ENCODE measurements around the gene KCNMB2.
"Not testable (repeated sequence)": the region's sequence is repeated elsewhere in the genome, so short reads cannot be mapped to it uniquely, and the experiment has no call there.

Gene KCNMB2

GRCh38 chr3:178705925-178706324 lies 169.7 kb downstream of the KCNMB2 start:
- DNase-seq (ENCODE audit: low read depth): peak; percentile 9

DNA sequence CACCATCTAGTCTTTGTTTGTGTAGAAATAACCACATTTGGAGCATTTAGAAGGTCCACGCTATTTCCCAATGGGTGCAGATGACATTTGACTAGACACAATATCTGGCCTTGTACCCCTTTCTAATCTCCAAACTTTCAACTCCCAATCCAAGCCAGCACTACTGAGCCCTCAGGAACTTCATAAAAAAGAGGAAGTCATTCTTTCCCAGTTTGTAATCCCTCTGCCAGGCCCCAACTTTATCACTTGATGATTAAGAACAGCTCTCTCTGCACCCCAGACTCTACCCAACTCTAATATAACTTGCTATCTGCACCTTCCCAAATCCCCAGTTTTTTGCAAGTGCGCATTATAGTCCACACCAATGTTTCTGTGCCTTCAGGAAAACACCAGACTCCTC lies 170.2 kb downstream of the KCNMB2 start:
- DNase-seq (ENCODE audit: low read depth): no peak

GRCh38 chr3:178707311-178708031 lies 171.2 kb downstream of the KCNMB2 start:
- DNase-seq (ENCODE audit: low read depth): no peak

DNA sequence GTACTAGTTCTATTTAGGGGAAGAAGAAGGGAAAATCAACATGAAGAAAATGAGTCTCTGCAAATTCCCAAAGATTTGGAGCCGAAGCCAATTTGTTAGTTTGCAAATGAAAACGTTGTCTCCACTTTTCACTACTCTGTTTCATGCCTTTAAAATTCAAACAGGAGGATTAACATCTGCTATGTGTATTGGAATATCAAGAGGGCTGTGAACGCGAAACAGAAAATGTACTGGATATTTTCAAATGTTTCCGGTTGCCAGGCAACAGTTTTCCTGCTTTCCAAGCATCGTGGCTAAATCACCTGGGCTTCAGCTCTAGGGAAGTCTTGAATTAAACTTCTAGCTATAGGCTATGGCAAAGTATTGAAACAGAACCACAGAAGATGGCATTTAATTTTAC lies 172.8 kb downstream of the KCNMB2 start:
- DNase-seq (ENCODE audit: low read depth): no peak

- no peak for DNase-seq (ENCODE audit: low read depth)
Measured at GRCh38 chr3:178711753-178712152, 175.5 kb downstream of the KCNMB2 start.

DNA sequence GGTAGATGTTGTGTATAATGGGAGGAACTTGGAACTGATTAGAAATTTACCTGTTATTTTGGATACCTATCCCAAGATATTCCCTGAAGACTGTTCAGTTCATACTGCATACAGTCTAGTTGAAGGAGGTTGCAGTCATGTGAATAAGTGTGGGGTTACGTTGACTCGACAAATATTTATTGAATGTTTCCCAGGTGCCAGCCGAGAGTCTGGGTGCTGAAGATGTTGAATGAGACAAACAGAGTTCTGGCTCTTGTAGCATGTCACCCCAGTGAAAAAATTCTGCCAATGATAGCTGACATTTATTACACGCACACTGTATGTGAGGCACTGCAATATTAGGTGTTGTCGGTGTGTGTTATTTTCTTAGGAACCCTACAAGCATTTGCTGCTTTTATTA lies 176.0 kb downstream of the KCNMB2 start:
- no peak for DNase-seq (ENCODE audit: low read depth)

GRCh38 chr3:178714925-178715832 lies 178.9 kb downstream of the KCNMB2 start:
- no peak for DNase-seq (ENCODE audit: low read depth)

DNA sequence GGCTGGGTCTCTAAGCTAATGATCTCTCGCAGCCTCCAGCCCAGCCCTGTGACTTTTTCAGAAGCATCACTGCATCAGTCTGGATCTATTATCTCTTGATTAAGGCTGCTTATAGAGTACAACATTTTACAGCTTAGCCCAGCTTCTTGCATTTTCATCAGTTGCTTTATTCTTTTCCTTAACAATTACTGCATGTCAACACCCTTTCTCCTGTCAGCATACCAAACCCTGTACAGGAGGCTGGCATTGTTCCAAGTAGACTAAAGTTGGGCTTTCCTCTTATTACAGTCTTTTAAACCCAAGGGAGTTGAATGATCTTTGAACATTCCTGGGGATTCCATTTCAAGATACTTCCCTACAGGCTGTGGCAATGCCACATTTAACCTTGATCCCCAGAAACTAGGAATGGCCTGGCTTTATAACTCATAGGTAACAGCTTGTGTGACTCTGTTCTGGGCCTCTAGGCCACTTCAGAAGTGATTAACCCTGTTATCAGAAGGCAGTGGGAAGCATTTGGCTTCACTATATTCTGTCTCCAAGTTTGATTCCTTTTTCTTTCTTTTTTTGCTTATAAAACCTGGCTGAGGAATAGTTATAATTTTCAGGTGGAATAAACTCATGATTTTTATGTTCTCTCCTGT lies 182.9 kb downstream of the KCNMB2 start:
- no peak for DNase-seq (ENCODE audit: low read depth)

DNA sequence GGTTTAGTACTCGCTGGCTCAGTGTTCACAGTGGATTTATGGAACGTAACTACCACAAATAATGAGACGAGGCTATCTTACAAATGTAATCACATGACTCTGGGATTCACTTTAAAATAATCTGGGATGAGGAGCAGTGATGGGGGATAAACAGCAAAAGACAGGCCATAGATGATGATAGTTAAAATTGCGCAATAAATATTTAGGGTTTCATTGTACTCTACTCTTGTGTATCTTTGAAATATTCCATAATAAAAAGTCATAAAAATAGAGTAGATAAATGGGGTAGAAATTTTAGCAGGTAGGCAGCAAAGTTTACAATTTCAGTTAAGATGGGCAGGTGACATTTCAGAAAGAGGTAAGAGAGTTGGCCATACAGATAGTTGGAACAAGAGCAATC lies 196.6 kb downstream of the KCNMB2 start:
- DNase-seq (ENCODE audit: low read depth): no peak

DNA sequence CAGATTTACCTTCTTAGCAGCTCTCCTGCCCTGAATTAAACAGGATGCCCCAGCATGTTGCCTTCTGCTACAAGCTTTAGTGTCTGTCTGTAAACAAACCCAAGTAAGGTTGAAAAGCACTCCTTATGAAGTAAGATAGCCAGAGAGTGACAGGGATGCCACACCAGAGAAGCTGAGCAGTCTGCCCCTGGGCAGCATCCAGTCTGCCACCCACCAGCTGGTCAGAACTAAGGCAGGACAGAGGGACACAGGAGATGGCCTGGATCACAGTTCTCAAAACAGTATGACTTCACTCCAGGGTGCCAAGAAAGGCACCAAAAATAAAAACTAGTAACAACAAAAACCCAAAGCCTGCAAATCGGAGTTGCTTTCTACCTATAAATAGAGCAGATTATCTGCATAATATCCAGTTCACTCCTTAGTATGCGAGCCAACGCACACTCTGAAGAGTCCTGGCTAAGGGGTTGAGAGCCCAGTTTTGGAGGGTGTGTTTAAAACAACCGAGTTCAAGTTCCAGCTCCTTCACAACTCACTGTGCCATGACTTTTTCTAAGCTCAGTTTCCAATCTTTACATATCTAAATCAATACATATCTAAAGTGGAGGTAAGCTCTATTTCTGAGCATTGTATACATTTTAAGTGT lies 198.9 kb downstream of the KCNMB2 start:
- no peak for DNase-seq (ENCODE audit: low read depth)

DNA sequence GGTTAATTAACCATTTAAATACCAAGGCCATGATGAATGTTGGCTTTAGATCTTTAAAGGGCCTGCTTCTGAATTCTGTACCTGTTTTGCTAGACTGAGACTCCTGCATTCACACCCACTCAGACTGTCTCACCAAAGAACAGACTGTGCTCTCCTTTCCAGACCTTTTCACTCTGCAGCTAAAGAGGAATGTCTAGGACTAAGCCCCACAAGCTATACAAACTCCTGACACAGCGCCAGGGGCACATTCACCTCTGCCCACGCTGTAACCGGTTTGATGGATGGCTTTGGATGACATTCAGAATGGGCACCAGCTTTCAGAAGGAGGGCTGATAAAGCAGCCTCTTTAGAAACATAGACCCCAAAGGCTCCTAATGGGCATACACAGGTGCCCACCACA lies 200.1 kb downstream of the KCNMB2 start:
- DNase-seq (ENCODE audit: low read depth): no peak

GRCh38 chr3:178739720-178740119 lies 203.5 kb downstream of the KCNMB2 start:
- DNase-seq (ENCODE audit: low read depth): no peak

DNA sequence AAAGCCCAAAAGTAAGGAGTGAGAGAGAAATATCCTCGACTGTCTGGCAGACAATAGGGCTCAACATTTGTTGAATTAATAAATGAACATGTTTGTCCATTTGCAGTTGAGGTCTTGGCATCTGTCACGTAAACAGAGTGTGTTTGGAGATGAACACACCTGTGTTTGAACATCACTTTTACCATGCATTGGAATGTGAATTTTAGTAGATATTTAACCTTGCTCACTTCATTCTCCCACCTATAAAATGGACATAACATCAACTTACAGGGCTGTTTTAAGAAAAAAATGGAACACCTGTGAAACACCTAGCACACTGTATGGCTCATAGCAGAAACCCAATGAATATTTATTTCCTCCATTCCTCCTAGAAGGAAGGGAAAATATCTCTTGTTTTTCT lies 204.8 kb downstream of the KCNMB2 start:
- DNase-seq (ENCODE audit: low read depth): no peak

DNA sequence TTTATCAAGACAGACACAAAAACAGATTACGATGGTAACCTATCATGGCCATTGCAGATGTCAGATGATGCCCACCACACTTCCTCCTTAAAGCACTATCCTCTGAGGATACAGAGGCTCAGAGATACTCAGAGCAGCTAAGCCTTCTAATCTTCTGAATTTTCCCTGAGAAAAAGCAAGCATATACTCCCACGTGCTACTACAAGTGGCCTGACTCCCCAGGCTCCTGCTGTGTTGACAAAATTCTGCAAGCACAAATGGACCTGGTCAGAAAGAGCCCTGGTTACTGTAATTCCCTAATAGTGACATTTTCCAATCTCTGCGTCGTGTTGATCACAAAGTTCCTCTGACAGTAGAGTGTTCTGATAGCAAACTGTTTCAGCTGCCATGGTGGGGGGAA lies 207.1 kb downstream of the KCNMB2 start:
- no peak for DNase-seq (ENCODE audit: low read depth)

DNA sequence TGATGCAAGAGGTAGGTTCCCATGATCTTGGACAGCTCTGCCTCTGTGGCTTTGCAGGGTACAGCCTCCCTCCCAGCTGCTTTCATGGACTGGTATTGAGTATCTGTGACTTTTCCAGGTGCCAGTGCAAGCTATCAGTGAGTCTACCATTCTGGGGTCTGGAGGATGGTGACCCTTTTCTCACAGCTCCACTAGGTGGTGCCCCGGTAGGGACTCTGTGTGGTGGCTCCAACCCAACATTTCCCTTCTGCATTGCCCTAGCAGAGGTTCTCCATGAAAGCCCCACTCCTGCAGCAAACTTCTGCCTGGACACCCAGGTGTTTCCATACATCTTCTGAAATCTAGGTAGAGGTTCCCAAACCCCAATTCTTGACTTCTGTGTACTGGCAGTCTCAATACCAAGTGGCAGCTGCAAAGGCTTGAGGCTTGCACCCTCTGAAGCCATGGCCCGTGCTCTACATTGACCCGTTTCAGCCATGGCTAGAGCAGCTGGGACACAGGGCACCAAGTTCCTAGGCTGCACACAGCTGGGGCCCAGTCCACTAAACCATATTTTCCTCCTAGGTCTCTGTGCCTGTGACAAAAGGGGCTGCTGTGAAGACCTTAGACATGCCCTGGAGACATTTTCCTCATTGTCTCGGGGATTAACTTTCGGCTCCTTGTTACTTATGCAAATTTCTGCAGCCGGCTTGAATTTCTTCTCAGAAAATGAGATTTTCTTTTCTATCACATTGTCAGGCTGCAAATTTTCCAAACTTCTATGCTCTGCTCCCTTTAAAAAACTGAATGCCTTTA lies 209.8 kb downstream of the KCNMB2 start:
- DNase-seq (ENCODE audit: low read depth): not testable (repeated sequence)

GRCh38 chr3:178748874-178749273 lies 212.6 kb downstream of the KCNMB2 start:
- no peak for DNase-seq (ENCODE audit: low read depth)

DNA sequence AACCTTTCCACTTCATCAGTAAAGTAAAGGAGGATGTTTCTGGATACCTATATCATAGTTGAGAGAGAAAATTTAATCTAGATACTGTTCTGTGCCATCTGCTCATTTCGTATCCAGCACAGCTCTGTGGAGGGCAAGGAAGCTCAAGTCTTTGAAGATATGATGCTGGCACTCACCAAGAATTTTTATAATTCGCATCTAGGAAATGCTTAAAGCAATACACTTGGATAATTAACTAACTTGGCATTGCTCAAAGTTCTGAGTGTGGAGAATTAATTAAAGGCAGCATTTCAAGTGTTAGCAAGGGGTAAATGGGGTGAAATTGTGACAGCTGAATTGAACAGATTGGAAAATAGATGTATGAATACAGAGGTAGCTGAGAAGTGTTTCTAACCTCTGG lies 213.2 kb downstream of the KCNMB2 start:
- no peak for DNase-seq (ENCODE audit: low read depth)

DNA sequence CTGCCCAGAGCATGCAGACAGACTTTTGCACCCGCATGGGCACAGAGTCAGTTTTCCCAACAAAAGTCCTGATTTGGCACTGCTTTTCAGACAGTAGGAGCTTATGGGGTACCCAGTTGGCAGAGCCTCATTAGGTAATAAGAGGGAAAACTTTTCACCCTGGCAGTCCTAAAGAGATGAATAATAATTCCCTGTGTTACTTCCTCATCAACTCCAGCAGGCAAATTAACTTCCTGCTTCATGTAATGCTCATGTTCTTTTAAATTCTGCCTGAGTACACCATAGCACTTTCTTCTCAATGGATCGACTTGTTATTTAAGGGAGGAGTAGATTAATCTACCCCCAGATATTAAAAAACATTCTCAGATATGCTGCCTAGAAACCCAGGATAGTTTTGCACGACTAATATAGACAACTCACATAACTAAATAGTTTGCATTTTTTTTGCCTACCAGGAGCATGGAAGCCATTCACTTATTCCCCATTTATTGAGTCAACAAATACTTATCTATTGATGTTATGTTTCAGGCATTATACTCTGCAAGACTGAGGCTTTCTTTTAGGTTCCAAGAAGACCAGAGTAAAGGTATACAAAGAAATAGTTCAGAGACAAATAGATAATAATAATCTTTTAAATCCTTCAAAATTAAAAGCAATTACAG lies 214.5 kb downstream of the KCNMB2 start:
- no peak for DNase-seq (ENCODE audit: low read depth)

DNA sequence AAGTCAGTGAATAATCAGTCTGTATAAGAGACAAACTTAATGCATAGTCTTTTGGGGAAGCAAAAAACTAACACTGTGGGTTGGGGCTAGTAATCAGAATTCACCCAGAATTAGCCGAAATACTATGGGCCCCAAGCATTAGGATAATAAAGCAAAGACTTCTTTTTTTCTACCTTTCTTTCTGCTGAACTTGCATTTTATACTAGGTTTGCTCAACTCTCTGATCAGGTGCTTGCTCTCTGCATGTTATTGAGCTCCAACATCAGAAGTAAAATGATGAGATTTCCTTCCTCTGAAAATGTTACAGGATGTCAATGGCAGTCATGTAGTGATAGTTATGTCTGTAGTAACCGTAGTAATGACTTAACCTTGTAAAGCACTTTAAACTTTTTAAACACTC lies 216.6 kb downstream of the KCNMB2 start:
- no peak for DNase-seq (ENCODE audit: low read depth)

- DNase-seq (ENCODE audit: low read depth): no peak
Measured at GRCh38 chr3:178754852-178755510, 218.7 kb downstream of the KCNMB2 start.
